ENCODE data around the gene DSPP. TPM values are rescaled to one million over a fixed set of nuclear protein-coding genes. Genes with fewer than 3 reads are reported as not detected.

Gene DSPP
- total RNA-seq, 1 experiment from 2014 or later = not detected

DNA sequence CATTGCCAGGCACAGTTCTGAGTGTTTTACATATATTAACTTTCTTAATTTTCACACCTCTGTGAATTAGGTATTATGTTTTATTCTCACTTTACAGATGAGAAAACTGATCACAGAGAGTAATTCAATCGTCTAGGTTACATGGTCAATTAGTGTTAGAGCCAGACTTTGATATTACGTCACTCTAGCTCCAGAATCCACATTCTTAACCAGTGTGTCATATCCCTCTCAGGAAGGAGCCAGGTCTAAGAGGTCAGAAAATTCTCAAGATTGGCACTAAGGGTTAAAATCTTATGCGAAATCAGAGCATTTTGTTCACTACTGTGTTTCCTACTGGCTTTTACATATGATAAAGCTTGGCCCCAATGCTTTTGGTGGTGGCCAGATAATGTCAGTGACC lies 49.2 kb downstream of the DSPP start:
- Histone ChIP-seq H2BK120ac (ENCODE audit: low read depth, low read length, poor library complexity, severe bottlenecking) (no peak overlapping the region), H3K4ac (ENCODE audit: low read depth, low read length) (no peak overlapping the region), H2BK20ac (ENCODE audit: low read depth, low read length, poor library complexity, severe bottlenecking) (no peak overlapping the region), H3K56ac (ENCODE audit: insufficient read length, low read depth, low read length) (no peak overlapping the region), H3K27ac (ENCODE audit: insufficient read length, low read depth, low read length) (no peak overlapping the region), H2BK12ac (ENCODE audit: insufficient read length, low read depth, low read length) (no peak overlapping the region), H3K9ac (ENCODE audit: extremely low read depth, insufficient read length, low read length) (no peak overlapping the region), H2BK15ac (ENCODE audit: low read depth, low read length) (no peak overlapping the region), H3K27me3 (ENCODE audit: insufficient read depth, low read length) (no peaks in the 10 kb centered on the region), H3K9me3 (ENCODE audit: control insufficient read depth, low read depth, low read length) (no peaks in the 10 kb centered on the region), H3K79me2 (ENCODE audit: insufficient read depth, low read length) (no peaks in the 10 kb centered on the region), H3K4me1 (ENCODE audit: insufficient read depth, low read length) (peaks cover 3% of the 10 kb centered on the region; the same call in 1 of the 2 replicates), H3K4me2 (ENCODE audit: insufficient read depth, insufficient read length, low read length) (no peak overlapping the region), H3K14ac (ENCODE audit: insufficient read depth, low read length) (no peak overlapping the region), H4K20me1 (ENCODE audit: control insufficient read depth, insufficient read depth, insufficient read length) (no peaks in the 10 kb centered on the region), H4K8ac (replicated peaks; ENCODE audit: insufficient read length, low read depth, low read length) (no peak overlapping the region), H2AK5ac (ENCODE audit: insufficient read length, low read length) (no peak overlapping the region), H3K23me2 (ENCODE audit: insufficient read length, low read depth, low read length, poor library complexity, severe bottlenecking) (no peaks in the 10 kb centered on the region), H3K23ac (ENCODE audit: insufficient read length, low read depth, low read length) (no peak overlapping the region), H4K91ac (ENCODE audit: insufficient read length, low read depth, low read length) (no peak overlapping the region), H4K5ac (ENCODE audit: insufficient read length, low read depth, low read length) (no peak overlapping the region), H2BK5ac (ENCODE audit: insufficient read length, low read length) (no peak overlapping the region), H3K18ac (ENCODE audit: insufficient read length, low read depth, low read length) (no peak overlapping the region), H3T11ph (ENCODE audit: low read length) (no peak overlapping the region), H2AFZ (ENCODE audit: low read length) (no peak overlapping the region), H3K79me1 (ENCODE audit: insufficient read depth, low read depth, low read length, poor library complexity, severe bottlenecking) (no peaks in the 10 kb centered on the region)
- Mint-ChIP-seq H3K9me3 (peaks cover 2 to 3% of the 10 kb centered on the region in 2 experiments; a peak in 3 of 5 replicates), H3K27me3 (ENCODE audit: low read depth) (no peaks in the 10 kb centered on the region), H3K36me3 (ENCODE audit: insufficient read depth in 1 of 3, low read depth in 3 of 3) (peaks cover 0 to 9% (median 1%) of the 10 kb centered on the region in 3 experiments; a peak in 3 of 7 replicates), H3K27ac (peak overlapping the region in 1 of 3 experiments; percentile 40; a peak in 1 of 7 replicates), H3K4me1 (peaks cover 13 to 18% of the 10 kb centered on the region in 2 experiments), H3K4me3 (no peak overlapping the region)
- no peak for DNase-seq
- TF ChIP-seq, protein P1, sequence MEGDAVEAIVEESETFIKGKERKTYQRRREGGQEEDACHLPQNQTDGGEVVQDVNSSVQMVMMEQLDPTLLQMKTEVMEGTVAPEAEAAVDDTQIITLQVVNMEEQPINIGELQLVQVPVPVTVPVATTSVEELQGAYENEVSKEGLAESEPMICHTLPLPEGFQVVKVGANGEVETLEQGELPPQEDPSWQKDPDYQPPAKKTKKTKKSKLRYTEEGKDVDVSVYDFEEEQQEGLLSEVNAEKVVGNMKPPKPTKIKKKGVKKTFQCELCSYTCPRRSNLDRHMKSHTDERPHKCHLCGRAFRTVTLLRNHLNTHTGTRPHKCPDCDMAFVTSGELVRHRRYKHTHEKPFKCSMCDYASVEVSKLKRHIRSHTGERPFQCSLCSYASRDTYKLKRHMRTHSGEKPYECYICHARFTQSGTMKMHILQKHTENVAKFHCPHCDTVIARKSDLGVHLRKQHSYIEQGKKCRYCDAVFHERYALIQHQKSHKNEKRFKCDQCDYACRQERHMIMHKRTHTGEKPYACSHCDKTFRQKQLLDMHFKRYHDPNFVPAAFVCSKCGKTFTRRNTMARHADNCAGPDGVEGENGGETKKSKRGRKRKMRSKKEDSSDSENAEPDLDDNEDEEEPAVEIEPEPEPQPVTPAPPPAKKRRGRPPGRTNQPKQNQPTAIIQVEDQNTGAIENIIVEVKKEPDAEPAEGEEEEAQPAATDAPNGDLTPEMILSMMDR (conservative IDR thresholded peaks at IDR 0.05) = no peak
- WGBS (ENCODE audit: extremely low coverage, insufficient read length, low lambda C conversion rate) = no CpG with 5 or more reads among the region's 3 CpGs
